Ishikawa (cell line): ENCODE data around the gene ASAP2.

Experiments used
- CEBPB ChIP-seq: IDR thresholded peaks from 2 replicates; pipeline ENCODE4 v1.6.1; 2012
- CREB1 ChIP-seq: IDR thresholded peaks from 2 replicates; pipeline ENCODE4 v1.6.1; 2012; ENCODE audit warnings: low read depth
- EGR1 ChIP-seq: IDR thresholded peaks from 2 replicates; pipeline ENCODE4 v1.6.1; 2012
- EP300 ChIP-seq: IDR thresholded peaks from 2 replicates; pipeline ENCODE4 v1.6.1; 2012; ENCODE audit warnings: borderline replicate concordance
- FOXM1 ChIP-seq: IDR thresholded peaks from 2 replicates; pipeline ENCODE4 v1.6.1; 2012; ENCODE audit warnings: low read depth, borderline replicate concordance
- MAX ChIP-seq: IDR thresholded peaks from 2 replicates; pipeline ENCODE4 v1.6.1; 2012
- NFIC ChIP-seq: IDR thresholded peaks from 2 replicates; pipeline ENCODE4 v1.6.1; 2012
- RAD21 ChIP-seq: IDR thresholded peaks from 2 replicates; pipeline ENCODE4 v1.6.1; 2012; ENCODE audit warnings: low read depth
- REST ChIP-seq: IDR thresholded peaks from 2 replicates; pipeline ENCODE4 v1.6.1; 2012; ENCODE audit warnings: low read depth, mild to moderate bottlenecking
- TAF1 ChIP-seq: IDR thresholded peaks from 2 replicates; pipeline ENCODE4 v1.6.1; 2012; ENCODE audit warnings: low read depth, mild to moderate bottlenecking
- TCF12 ChIP-seq: IDR thresholded peaks from 2 replicates; pipeline ENCODE4 v1.6.1; 2012; ENCODE audit warnings: low read depth
- TEAD4 ChIP-seq: IDR thresholded peaks from 2 replicates; pipeline ENCODE4 v1.6.1; 2012
- USF1 ChIP-seq: IDR thresholded peaks from 2 replicates; pipeline ENCODE4 v1.6.1; 2012
- YY1 ChIP-seq: IDR thresholded peaks from 2 replicates; pipeline ENCODE4 v1.6.1; 2012; ENCODE audit warnings: low read depth
- ZBTB7A ChIP-seq: IDR thresholded peaks from 2 replicates; pipeline ENCODE4 v1.6.1; 2012; ENCODE audit warnings: low read depth

Gene ASAP2

GRCh38 chr2:9400268-9401058 is 193.9 kb downstream of the ASAP2 start:
- TF ChIP-seq TAF1 (no peak), RAD21 (no peak), NFIC (no peak), TEAD4 (no peak), CREB1 (no peak), EP300 (no peak), YY1 (no peak)

GRCh38 chr2:9401059-9401547 is 194.5 kb downstream of the ASAP2 start:
- TF ChIP-seq TAF1, result no peak
- no peak for TF ChIP-seq CEBPB
- no peak for TF ChIP-seq YY1
- TF ChIP-seq USF1, result no peak
- no peak for TF ChIP-seq FOXM1
- no peak for TF ChIP-seq RAD21
- no peak for TF ChIP-seq ZBTB7A
- no peak for TF ChIP-seq CREB1
- TF ChIP-seq REST, result no peak
- no peak for TF ChIP-seq TEAD4
- no peak for TF ChIP-seq TCF12
- no peak for TF ChIP-seq EGR1
- no peak for TF ChIP-seq MAX
- no peak for TF ChIP-seq NFIC
- no peak for TF ChIP-seq EP300

GRCh38 chr2:9401646-9402371 is 195.2 kb downstream of the ASAP2 start:
- TF ChIP-seq CEBPB (no peak), USF1 (no peak), REST (no peak), TCF12 (no peak), TEAD4 (no peak), RAD21 (no peak), TAF1 (no peak), ZBTB7A (no peak), CREB1 (no peak), EGR1 (no peak), NFIC (no peak), MAX (no peak), EP300 (no peak), FOXM1 (no peak), YY1 (no peak)

- no peak for TF ChIP-seq EP300
- TF ChIP-seq CEBPB, result no peak
Observed at GRCh38 chr2:9403924-9404323, 197.3 kb downstream of the ASAP2 start.

GRCh38 chr2:9404451-9404850 is 197.8 kb downstream of the ASAP2 start:
- TF ChIP-seq EP300 (no peak), TAF1 (no peak), TEAD4 (no peak), CREB1 (no peak), REST (no peak), NFIC (no peak), ZBTB7A (no peak), TCF12 (no peak), CEBPB (no peak), YY1 (no peak), RAD21 (no peak)
